NCI-H524 (cell line): ENCODE results near the gene OSGIN1.

Experiments used
- DNase-seq, 2 experiments: peaks; one replicate each; lab custom pipeline; 2025; lab: John Stamatoyannopoulos, UW

The OSGIN1 gene

DNA sequence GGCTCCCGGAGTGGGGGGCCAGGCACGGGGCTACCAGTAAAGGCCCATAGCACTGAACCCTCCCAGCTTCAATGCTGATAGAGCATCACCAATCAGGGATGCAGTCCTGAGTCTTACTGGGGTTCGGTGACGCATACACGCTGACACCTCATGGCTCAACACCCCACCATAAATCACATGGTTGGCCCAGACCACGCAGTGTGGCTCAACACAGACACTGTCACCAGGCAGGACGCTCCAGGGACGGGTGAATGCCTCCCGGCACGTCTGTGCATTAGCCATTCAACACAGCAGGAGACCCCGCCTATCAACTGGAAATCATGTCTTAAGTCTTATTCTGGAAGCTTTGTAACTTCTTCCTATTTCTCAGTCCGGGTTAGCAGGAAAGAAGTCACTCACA, 50.0 kb downstream of the OSGIN1 start:
- DNase-seq = no peak

DNA sequence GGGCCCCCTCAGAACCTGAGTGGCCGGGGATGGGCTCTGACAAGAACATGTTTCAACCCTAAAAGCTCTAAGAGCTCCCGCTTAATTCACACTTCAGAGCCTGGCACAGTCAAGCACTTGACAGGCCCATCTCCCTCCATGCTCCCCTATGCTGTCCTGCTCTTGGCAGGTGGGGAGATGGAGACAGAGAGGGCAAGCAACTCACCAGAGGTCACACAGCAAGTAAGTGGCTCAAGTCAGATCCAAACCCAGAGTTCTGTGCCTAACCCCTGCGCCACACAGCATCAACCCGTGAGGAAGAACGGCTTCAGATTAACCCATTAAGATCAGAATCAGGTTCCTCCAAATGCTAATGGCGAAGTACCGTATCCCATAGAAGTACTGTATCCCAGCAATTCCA, 51.4 kb downstream of the OSGIN1 start:
- no peak for DNase-seq

DNA sequence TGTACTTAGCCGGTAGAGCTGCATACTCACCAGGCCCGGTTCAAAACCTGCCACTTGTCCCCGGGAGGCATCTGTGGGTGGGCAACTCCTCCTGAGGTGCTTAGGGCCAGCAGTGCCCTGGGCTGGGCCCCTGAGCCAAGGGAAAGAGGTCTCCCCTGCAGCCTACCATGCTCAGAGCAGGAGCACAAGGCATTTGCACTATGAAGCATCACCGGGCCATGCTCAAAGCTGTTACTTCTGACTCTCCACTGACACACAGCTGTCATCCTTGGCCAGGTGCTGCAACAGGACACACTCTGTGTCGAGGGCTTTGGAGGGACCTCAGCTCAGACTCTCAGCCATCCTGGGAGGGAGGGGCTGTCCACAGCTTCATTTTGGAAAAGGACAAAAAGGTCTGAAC, 52.4 kb downstream of the OSGIN1 start:
- DNase-seq = peak; percentile 49 to 66

DNA sequence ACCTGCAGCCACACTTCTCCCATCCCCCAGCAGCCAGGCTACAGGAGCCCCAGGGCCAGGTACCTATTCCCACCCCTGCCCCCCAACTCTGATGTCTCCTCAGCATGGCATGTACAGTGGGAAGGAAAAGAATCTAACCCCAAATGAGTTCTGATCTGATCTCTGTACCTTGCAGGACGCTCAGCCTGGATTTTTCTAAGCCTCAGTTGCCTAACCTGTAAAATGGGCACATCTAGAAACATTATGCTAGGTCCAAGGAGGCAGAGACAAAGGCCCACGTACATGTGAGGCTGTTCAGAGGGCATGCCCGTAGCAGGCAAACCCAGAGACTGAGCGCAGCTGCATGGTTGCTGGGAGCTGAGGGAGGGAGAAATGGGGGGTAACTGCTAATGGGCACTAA, 54.5 kb downstream of the OSGIN1 start:
- DNase-seq = no peak

DNA sequence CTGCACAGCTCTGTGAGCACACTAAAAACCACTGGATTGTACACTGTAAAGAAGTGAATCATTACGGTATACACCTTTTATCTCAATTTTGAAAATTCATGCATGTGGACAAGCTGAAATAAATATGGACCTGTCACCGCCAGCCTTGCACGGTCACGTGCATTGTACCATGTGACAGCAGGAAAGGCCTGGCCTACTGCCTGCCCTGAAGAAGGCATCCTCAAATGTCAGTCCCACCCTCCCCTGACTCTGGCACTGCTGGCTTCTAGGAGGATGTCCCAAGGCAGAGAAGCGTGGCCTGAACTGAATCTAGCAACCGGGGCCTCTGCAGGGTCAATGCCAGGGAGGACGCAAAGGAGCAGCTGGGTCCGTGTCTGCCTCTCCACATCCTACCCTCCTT, 54.9 kb downstream of the OSGIN1 start:
- no peak for DNase-seq

DNA sequence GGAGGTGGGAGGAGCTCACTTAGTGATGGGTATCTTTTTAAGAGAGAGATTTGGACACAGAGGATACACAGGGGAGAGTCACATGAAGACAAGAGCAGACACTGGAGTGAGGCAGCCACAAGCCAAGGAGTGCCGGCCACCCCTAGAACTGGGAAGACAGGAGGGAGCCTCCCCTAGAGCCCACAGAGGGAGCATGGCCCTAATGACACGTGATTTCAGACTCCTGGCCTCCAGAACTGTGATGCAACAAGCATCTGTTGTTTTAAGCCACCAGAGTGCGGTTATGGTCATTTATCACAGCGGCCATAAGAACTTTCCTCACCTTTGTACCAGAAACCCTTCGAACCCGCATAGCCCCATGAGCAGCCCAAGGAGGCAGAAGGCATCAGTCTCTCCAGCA, 56.2 kb downstream of the OSGIN1 start:
- no peak for DNase-seq

DNA sequence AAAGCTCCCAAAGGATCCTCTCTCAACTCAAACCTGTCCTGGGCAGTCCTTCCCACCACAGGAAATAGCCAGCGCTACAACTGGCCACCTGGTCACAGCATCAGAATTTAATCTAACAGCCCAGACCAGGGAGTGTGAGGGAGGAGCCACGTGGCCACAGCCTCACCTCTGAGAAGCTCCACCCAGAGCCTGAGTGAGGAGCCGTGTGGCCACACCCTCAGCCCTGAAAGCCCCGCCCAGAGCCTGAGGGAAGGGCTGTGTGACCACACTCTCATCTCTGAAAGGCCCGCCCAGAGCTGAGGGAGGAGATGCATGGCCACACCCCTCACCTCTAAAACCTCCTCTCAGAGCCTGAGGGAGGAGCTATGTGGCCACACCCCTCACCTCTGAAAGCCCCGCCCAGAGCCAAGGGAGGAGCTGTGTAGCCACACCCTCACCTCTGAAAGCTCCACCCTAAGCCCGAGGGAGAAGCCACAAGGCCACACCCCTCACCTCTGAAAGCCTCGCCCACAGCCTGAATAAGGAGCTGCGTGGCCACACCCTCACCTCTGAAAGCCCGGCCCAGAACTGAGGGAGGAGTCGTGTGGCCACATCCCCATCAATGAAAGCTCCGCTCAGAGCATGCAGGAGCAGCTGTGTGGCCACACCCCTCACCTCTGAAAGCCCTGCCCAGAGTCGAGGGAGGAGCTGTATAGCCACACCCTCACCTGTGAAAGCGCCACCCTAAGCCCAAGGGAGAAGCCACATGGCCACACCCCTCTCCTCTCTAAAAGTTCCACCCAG, 60.9 kb downstream of the OSGIN1 start:
- peak in 1 of 2 experiments; percentile 54 for DNase-seq

DNA sequence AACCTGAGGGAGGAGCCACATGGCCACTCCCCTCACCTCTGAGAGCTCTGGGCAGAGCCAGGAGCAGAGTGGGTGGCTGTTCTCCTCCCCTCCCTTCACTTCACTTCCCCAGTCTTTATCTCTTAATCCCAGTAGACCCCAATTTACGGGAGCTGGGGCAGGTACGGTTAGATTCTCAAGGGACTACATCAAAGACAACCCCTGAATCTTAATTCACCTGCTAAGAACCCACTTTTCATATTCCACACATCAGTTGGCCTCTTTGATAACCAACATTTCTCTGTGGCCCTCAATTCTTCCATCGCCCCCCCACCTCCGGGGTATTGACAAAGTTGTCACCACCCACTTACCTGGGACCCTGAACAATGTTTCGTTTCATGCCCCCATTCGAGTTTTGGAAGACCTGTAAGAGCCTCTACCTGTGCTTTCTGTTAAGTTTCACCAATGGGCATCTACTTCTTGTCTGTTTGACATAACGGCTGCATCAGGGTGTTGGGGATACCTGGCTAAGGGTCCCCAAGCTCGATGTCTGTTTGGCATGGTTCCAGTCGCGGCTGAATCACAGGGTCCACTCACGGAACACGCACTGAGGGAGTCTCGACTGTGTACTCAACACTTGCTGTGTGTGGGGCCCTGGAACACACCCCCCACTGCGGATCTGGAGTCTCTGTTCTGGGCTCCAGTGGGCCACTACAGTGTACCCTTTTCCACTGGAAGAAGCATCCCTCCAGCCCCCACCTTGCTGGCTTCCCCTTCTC, 61.7 kb downstream of the OSGIN1 start:
- DNase-seq = no peak

DNA sequence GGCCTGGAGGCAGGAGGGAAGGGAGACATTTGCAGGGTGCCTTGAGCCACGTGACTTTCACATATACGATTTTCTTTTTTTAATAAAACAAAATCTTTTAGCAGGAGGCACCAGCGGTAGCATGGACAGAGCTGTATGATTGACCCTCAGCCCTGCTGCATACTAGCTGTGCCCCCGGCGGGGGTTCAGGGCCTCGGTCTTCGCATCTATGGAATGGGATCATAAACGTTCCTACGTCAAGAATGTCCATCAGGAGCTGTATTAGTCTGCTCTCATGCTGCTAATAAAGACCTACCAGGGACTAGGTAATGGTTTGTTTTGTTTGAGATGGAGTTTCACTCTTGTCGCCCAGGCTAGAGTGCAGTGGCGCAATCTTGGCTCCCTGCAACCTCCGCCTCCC, 62.4 kb downstream of the OSGIN1 start:
- DNase-seq = no peak
